Transverse colon (tissue), 4 donors: ENCODE results near the gene ZNF281.

Experiments
- CTCF ChIP-seq, 5 experiments: fragments of 200-600 bp in 3 of 5; fragments of 450-650 bp in 2 of 5; sonication (generic) in 3 of 5; IDR thresholded peaks; 1 replicate in 2 of 5; 2 replicates in 3 of 5; pipeline ENCODE4 v1.5.1; 2016 to 2017; ENCODE audit warnings: antibody characterized with exemption in 5 of 5, inconsistent platforms in 3 of 5, mild to moderate bottlenecking in 2 of 5, moderate library complexity in 1 of 5
- EP300 ChIP-seq: sonication (generic); formaldehyde crosslinking; IDR thresholded peaks from one replicate; pipeline ENCODE4 v1.6.1; 2017; ENCODE audit warnings: antibody characterized with exemption, low read depth
- POLR2A ChIP-seq: fragments of 450-650 bp; IDR thresholded peaks from one replicate; pipeline ENCODE4 v1.6.1; 2016; ENCODE audit warnings: antibody characterized with exemption, mild to moderate bottlenecking, moderate library complexity
- POLR2AphosphoS5 ChIP-seq, 3 donors: sonication (generic); formaldehyde crosslinking; IDR thresholded peaks; one replicate each; pipeline ENCODE4 v1.6.1; 2016; ENCODE audit warnings: antibody characterized with exemption in 3 of 3

DNA sequence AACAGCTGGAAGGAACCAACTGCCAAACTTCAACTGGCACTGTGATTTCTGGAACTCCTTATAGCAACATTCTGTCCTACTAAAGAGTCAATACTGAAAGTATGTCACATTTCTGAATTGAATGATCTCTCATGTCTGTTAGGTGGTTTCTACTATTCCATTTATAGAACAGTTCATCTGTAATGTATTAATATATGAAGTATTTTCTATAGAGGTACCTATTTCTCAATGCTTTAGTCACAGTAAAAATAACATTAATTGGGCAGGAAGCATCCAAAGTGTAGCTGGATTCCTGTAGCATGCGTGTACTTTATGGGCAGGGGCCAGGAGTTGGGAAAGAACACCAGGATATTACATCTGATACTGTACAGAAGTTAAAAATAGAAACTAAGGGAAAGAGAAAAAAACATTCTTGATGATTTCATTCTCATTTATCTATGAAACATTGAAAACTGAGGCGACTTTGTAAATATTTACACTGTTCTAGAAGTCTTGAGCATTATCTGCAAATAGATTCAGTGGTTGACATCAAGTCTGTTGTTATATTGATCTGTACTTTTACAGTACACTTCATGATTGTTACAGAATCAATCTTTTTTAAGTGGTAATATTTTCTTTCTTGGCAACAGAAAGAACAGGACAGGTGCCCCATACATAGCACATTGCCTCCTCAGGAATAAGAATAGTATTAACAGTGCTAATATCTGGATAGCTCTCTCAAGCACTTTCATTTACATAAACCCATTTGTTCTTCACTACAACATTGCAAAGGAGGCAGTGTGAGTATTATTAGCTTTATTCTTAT, 6.2 kb upstream of the ZNF281 start:
- TF ChIP-seq CTCF (IDR thresholded peaks at IDR 0.05) (no peak), POLR2A (no peak), POLR2AphosphoS5 (IDR thresholded peaks at IDR 0.05) (peak; percentile 31 to 53 (median 49)), EP300 (no peak)
